Measurements from ENCODE around the gene AHRR. TPM values are rescaled to one million over a fixed set of nuclear protein-coding genes. Genes with fewer than 3 reads are reported as not detected.

Gene AHRR
- total and polyA plus RNA-seq, 2 experiments from 2014 or later, result 0.27 to 1.8 TPM

GRCh38 chr5:311963-312362 is 9.6 kb upstream of the AHRR start:
- Mint-ChIP-seq H3K4me1 (peaks cover 11% of the 10 kb centered on the region; the same call in 2 of the 3 replicates), H3K9me3 (no peaks in the 10 kb centered on the region; the same call in 2 of the 3 replicates), H3K27me3 (ENCODE audit: insufficient read depth, low read depth, poor library complexity) (peaks cover 16% of the 10 kb centered on the region), H3K36me3 (ENCODE audit: low read depth) (peaks cover 13% of the 10 kb centered on the region; the same call in 2 of the 3 replicates), H3K27ac (no peak overlapping the region), H3K4me3 (no peak overlapping the region)
- ATAC-seq (no peak), DNase-seq (ENCODE audit: low spot score) (no peak)
- no peaks in the 10 kb centered on the region for H3K36me3 ChIP-seq (ENCODE audit: insufficient read depth)
- no peak overlapping the region for H3K27ac ChIP-seq (ENCODE audit: low read depth)
- H4K20me1 ChIP-seq (replicated peaks; ENCODE audit: insufficient read depth), result peaks cover 6% of the 10 kb centered on the region; the same call in 1 of the 2 replicates
- no peak overlapping the region for H3K4me3 ChIP-seq
- no peak overlapping the region for H3K4me2 ChIP-seq
- H3K4me1 ChIP-seq (ENCODE audit: insufficient read depth), result no peaks in the 10 kb centered on the region
- no peaks in the 10 kb centered on the region for H3K27me3 ChIP-seq (ENCODE audit: insufficient read depth)
- no peaks in the 10 kb centered on the region for H3K9me2 ChIP-seq (ENCODE audit: insufficient read depth)
- no peaks in the 10 kb centered on the region for H3F3A ChIP-seq (replicated peaks; ENCODE audit: low read depth)
- TF ChIP-seq JUNB (IDR thresholded peaks at IDR 0.05; ENCODE audit: unreplicated experiment) (no peak), REST (IDR thresholded peaks at IDR 0.05; ENCODE audit: unreplicated experiment) (no peak), ZNF114 (CRISPR knock-in tag; IDR thresholded peaks at IDR 0.05) (no peak), NANOG (IDR thresholded peaks at IDR 0.05; ENCODE audit: borderline replicate concordance) (no peak), EZH2 (IDR thresholded peaks at IDR 0.05; ENCODE audit: low read depth, unreplicated experiment) (no peak), ZNF462 (CRISPR knock-in tag; IDR thresholded peaks at IDR 0.05) (no peak), CTCF (conservative IDR thresholded peaks at IDR 0.05; ENCODE audit: low read depth in 2 of 2) (no peak), ETS1 (IDR thresholded peaks at IDR 0.05) (no peak), EZH2phosphoT487 (IDR thresholded peaks at IDR 0.05; ENCODE audit: unreplicated experiment) (no peak), ZNF331 (CRISPR knock-in tag; IDR thresholded peaks at IDR 0.05; ENCODE audit: low read depth) (no peak), POLR2AphosphoS5 (IDR thresholded peaks at IDR 0.05; ENCODE audit: low read depth) (no peak), STAT1 (IDR thresholded peaks at IDR 0.05; ENCODE audit: unreplicated experiment) (no peak), CREB1 (CRISPR knock-in tag; IDR thresholded peaks at IDR 0.05; ENCODE audit: low read depth) (no peak)
- no peak overlapping the region for H2AFZ ChIP-seq
- H3K79me2 ChIP-seq (replicated peaks; ENCODE audit: insufficient read depth), result no peaks in the 10 kb centered on the region; the same call in 1 of the 2 replicates
